ENCODE measurements around the gene A4GALT. TPM values are rescaled to one million over a fixed set of nuclear protein-coding genes. Genes with fewer than 3 reads are reported as not detected.
A peak's percentile ranks its signal among the peaks of the same experiment; 100 is the strongest.

The A4GALT gene
- total RNA-seq, 2 donors from 2014 or later = 40.8 to 78.6 TPM

DNA sequence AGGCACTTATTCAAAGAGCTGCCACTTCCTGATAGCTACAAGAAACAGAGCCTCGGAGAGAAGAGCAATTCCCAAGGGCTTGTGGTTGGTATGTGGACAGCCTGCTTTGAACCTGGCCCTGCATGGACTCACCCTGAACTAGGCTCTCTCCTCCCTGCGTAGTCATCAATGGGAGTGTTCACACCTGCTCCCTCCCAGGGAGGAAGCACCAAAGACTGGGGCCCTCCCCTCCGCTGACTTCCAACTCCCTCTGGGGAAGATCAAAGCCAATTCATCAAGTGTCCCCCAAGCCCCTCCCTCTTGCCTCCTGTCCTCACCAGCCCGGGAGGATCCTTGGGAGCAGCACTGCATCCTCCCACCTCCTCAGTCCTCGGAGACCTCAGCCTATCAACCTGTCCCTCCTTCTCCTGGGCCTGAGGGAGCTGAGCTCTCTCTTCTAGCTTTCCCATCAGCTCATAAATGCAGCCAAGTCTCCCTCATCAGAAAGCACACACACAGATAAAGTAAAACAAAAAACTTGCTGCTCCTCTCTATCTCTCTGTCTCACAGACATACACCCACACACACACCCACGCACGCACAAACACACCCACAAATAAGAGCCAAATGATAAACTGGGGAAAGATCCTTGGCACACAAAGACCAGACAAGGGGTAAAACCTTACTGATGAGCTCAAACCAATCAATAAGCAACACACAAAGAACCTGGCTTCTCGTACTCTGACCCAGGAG is 3.3 kb downstream of the A4GALT start:
- no peak overlapping the region for H3K4me3 ChIP-seq
- no peak for DNase-seq (ENCODE audit: low spot score)
- TF ChIP-seq, protein P1, sequence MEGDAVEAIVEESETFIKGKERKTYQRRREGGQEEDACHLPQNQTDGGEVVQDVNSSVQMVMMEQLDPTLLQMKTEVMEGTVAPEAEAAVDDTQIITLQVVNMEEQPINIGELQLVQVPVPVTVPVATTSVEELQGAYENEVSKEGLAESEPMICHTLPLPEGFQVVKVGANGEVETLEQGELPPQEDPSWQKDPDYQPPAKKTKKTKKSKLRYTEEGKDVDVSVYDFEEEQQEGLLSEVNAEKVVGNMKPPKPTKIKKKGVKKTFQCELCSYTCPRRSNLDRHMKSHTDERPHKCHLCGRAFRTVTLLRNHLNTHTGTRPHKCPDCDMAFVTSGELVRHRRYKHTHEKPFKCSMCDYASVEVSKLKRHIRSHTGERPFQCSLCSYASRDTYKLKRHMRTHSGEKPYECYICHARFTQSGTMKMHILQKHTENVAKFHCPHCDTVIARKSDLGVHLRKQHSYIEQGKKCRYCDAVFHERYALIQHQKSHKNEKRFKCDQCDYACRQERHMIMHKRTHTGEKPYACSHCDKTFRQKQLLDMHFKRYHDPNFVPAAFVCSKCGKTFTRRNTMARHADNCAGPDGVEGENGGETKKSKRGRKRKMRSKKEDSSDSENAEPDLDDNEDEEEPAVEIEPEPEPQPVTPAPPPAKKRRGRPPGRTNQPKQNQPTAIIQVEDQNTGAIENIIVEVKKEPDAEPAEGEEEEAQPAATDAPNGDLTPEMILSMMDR (IDR thresholded peaks at IDR 0.05) = no peak
- peak overlapping the region; percentile 95 to 100 for H3K27ac ChIP-seq
- peaks cover 8% of the 10 kb centered on the region for H3K36me3 ChIP-seq
- H3K9me3 ChIP-seq = no peaks in the 10 kb centered on the region
- no peaks in the 10 kb centered on the region for H3K27me3 ChIP-seq
- H3K4me1 ChIP-seq = peaks cover 0 to 51% of the 10 kb centered on the region in 2 donors

DNA sequence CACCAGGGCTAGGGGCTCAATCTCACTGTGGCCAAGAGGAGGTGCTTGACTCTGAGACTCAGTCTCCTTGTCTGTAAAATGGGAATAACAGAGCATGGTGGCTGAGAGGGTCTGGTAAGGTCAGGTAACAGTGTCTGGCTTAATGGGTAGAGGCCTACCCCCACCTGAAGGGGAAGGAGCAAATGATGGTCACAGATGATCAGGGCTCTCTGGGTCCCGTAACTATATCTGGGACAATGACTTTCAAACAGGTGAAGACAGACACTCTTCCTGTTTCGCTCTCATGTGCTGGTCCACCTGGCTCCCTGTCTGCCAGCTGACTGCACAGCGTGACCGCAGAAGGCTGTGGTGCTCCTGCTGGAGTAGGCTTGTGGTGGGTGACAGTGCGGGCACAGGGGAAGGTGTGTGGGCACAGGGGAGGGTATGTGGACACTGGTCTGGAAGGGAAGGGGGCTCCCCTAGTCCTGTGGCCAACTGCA is 4.0 kb downstream of the A4GALT start:
- Histone ChIP-seq H3K27ac (peak overlapping the region; percentile 95 to 100), H3K4me3 (no peak overlapping the region), H3K4me1 (peaks cover 0 to 58% of the 10 kb centered on the region in 2 donors), H3K27me3 (no peaks in the 10 kb centered on the region), H3K9me3 (no peaks in the 10 kb centered on the region), H3K36me3 (peaks cover 8% of the 10 kb centered on the region)
- TF ChIP-seq, protein P1 (IDR thresholded peaks at IDR 0.05) = no peak
- no peak for DNase-seq (ENCODE audit: low spot score)

DNA sequence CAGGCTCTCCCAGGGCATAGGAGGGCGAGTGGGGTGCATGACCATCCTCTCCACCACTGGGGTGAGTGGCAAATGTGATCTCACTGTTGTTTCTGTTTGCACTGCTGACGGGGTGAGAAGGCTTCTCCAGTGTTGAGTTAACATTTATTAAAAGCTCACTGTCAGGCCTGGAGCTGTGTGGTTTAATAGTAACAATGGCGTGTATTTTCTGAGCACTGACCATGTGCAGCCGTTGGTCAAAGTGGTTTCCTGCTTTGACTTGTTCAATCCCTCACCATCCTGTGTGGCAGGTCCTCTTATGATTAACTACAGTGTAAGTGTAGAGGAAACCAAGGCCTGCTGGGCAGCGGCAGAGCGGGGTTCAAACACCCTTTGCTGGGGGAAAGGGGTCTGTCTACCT is 4.4 kb downstream of the A4GALT start:
- TF ChIP-seq, protein P1 (IDR thresholded peaks at IDR 0.05) = no peak
- peak overlapping the region; percentile 95 to 100 for H3K27ac ChIP-seq
- DNase-seq (ENCODE audit: low spot score) = no peak
- H3K27me3 ChIP-seq = no peaks in the 10 kb centered on the region
- H3K4me3 ChIP-seq = no peak overlapping the region
- peaks cover 8% of the 10 kb centered on the region for H3K36me3 ChIP-seq
- no peaks in the 10 kb centered on the region for H3K9me3 ChIP-seq
- H3K4me1 ChIP-seq = peaks cover 0 to 61% of the 10 kb centered on the region in 2 donors

DNA sequence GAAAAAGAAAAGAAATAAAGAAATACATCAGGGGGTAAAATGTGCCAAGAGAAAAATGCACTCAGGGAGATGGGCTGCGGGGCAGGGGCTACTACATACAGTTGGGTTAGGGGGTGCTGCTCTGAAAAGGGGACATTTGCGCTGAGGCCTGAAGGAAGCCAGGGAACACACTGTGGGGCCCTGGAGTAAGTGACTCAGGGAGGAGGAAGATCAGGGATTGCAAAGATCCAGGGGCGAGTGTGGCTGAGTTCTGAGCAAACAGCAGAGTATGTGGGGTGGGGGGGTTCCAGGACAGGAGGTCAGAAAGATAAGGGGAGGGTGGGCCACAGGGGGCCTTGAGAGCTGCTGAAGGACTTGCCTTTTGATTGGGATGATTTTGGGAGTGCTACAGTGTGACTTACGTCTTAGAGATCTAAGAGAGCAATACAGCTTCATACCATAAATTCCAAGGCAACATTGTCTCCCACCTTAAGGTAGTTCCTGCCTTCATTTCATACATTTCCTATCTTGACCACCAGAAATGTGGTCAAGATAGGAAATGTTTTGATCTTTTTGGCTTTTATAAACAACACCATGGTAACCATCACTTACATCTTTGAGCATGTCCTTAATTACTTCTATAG is 5.8 kb downstream of the A4GALT start:
- Histone ChIP-seq H3K36me3 (peaks cover 8% of the 10 kb centered on the region), H3K27me3 (no peaks in the 10 kb centered on the region), H3K9me3 (peaks cover 0 to 2% of the 10 kb centered on the region in 2 donors), H3K4me1 (peaks cover 0 to 59% of the 10 kb centered on the region in 2 donors), H3K4me3 (no peak overlapping the region), H3K27ac (peak overlapping the region; percentile 95 to 100)
- TF ChIP-seq, protein P1 (IDR thresholded peaks at IDR 0.05) = no peak
- no peak for DNase-seq (ENCODE audit: low spot score)

DNA sequence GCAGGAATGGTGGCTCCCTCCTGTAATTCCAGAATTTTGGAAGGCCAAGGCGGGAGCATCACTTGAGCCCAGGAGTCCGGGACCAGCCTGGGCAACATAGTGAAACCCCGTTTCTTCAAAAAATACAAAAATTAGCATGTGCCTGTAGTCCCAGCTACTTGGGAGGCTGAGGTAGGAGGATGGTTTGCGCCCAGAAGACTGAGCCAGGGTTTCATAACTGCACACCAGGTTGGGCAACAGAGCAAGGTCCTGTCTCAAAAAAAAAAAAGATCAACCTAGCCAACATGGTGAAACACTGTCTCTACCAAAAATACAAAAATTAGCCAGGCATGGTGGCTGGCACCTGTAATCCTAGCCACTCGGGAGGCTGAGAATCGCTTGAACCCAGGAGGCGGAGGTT is 6.4 kb downstream of the A4GALT start:
- no peaks in the 10 kb centered on the region for H3K27me3 ChIP-seq
- no peak overlapping the region for H3K4me3 ChIP-seq
- DNase-seq (ENCODE audit: low spot score) = no peak
- H3K36me3 ChIP-seq = peaks cover 8% of the 10 kb centered on the region
- peaks cover 0 to 7% of the 10 kb centered on the region in 2 donors for H3K9me3 ChIP-seq
- peaks cover 0 to 56% of the 10 kb centered on the region in 2 donors for H3K4me1 ChIP-seq
- TF ChIP-seq, protein P1 (IDR thresholded peaks at IDR 0.05) = no peak
- peak overlapping the region; percentile 95 to 100 for H3K27ac ChIP-seq
